HK-2 (cell line): Measurements from ENCODE around the gene PLCB1.

ENCODE experiments used
- DNase-seq: peaks from one replicate; pipeline ENCODE4 v3.0.0-alpha.2; 2018; ENCODE audit not compliant: unreplicated experiment

PLCB1 gene

DNA sequence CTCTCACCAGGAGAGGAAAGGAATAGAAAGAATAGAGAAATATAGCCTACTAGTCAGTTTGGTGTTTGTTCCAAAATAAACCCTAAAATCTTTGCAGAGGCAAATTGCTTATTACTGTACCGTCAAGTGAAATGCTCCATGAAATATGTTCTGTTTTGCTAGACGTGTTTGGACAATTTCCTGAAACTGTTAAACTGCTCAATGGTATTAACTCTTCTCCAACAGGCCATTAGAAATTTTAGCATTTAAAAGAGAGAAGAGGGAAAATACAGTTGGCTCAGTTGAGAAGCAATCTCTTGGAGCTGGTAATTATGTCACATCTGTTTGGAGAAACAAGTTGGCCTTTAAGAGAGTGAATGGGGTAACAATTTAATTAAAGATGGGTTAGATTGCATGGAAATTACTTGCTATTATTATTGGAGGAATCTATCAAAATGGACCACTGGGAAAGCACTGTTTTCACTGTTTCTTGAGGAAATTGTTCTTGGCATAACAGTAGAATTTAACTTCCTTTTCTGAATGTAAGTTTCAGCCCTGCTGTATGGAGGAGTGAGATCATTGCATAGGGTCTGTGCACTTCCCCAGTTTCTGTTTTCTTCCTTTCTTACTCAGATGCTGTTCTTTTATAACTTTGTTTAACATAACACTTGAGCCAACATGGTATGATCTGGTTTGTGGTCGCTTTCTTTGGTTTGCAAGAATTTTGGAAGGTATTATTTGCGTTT is 373.6 kb downstream of the PLCB1 start:
- no peak for DNase-seq

- DNase-seq = no peak
These were observed 375.2 kb downstream of the PLCB1 start for GRCh38 chr20:8507231-8507630.

- DNase-seq = no peak
These were observed 377.7 kb downstream of the PLCB1 start for GRCh38 chr20:8509809-8510208.

GRCh38 chr20:8510808-8511207 is 378.7 kb downstream of the PLCB1 start:
- DNase-seq = no peak

GRCh38 chr20:8512003-8512402 is 379.9 kb downstream of the PLCB1 start:
- DNase-seq = no peak

- no peak for DNase-seq
These were observed 383.9 kb downstream of the PLCB1 start for GRCh38 chr20:8515810-8516435.

DNA sequence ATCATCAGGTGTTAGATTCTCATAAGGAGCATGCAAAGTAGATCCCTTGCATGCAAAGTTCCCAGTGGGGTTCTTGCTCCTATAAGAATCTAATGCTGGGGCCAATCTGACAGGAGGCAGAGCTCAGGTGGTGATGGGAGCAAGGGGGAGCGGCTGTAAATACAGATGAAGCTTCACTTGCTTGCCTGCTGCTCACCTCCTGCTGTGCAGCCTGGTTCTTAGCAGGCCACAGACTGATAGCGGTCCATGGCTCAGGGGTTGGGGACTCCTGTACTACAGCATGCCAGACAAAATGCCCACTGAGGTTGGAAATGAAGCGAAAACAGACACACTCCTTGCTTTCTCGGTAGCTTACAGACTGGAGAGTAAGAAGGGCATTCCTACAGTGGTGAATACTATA is 386.8 kb downstream of the PLCB1 start:
- no peak for DNase-seq

GRCh38 chr20:8519887-8520286 is 387.8 kb downstream of the PLCB1 start:
- no peak for DNase-seq

DNA sequence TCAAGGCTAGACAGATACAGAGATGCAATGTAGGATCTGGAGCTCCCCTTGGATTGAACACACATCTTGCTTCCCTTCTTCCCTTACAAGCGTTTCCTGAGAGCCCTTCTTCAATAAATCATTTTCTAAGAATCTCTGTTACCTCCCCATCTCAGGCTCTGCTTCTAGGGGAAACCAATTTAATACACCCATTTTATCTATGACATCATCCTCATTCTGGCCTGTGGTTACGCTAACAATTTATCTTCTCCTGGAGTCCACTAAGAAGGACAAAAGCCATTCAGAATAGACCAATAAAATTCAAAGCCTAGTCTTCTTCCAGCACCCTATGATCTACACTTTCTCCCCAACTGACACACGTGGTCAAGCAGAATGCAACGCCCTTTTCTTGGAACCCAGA is 390.1 kb downstream of the PLCB1 start:
- DNase-seq = no peak

GRCh38 chr20:8523684-8524083 is 391.6 kb downstream of the PLCB1 start:
- no peak for DNase-seq

DNA sequence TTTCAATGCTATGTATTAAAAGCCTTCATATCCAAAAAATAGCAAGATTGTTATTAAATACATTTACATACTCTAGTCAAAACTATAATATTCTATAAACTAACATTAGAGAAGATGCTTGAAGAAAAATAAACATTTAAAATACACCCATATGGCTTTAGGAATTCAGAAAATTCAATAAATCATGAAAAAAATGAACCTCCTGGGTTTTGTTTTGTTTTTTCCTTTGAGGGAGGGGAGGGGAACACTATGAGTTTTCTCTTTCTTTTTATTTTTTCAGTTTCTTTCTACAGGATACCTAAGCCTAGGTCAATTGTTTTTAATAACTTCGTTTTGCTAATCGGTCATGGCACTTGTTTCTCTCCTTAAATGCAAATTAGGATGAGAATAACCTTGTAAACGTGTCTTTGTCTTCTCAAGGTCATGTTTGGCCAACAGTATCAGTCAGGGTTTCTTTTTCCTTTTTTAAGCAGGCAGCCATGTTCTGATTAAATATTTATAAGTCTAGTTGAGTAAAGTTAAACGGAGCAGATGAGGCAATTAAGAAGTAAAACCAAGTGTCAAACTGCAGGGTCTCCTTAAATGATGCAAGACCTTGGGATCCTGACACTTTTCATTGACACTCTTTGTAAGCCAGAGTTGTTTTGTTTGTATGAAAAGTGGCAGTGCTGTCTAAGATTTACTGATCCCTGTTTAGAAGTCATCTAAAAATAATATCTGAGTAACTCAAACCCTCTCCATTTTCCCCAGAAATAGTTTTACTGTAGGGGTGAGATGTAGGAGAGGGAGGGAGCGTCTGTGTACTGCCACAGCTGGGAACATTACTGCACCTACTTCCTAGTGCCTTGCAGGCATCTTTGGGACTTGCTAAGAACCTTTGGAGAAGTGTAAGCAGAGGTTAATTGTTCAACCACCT is 392.3 kb downstream of the PLCB1 start:
- DNase-seq = no peak

DNA sequence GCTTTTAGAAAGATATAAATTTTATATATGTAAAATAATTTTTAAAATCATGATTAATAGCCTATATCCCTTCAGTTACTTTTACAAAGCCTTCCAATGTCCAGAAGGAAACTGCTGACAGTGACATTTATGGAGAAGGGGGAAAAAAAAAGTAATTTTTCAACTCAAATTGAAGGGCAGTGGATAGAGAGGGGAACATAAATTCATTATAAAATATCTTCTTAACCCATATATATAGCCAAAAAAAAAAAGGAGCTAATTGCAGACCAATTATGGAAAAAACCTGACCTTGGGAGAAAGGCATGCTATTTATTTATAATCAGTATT is 392.9 kb downstream of the PLCB1 start:
- no peak for DNase-seq

DNA sequence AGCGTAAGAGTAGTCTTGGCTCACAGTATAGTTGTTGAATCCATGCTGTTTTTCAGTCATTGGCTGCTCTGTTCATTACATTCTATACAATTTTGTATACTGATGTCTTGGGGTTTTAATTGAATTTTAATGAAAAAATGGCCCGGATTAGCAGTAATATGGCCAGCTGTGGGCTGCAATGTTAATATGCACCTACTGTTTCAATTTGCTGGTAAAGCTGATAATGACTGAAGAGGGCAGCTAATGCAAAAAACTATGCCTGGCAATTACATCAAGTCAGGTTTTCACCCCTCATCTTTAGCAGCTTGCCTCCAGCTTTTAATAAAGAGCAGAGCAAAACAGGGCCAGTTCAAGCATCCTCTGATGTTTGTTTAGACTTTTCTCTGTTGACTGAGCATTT is 394.5 kb downstream of the PLCB1 start:
- no peak for DNase-seq

DNA sequence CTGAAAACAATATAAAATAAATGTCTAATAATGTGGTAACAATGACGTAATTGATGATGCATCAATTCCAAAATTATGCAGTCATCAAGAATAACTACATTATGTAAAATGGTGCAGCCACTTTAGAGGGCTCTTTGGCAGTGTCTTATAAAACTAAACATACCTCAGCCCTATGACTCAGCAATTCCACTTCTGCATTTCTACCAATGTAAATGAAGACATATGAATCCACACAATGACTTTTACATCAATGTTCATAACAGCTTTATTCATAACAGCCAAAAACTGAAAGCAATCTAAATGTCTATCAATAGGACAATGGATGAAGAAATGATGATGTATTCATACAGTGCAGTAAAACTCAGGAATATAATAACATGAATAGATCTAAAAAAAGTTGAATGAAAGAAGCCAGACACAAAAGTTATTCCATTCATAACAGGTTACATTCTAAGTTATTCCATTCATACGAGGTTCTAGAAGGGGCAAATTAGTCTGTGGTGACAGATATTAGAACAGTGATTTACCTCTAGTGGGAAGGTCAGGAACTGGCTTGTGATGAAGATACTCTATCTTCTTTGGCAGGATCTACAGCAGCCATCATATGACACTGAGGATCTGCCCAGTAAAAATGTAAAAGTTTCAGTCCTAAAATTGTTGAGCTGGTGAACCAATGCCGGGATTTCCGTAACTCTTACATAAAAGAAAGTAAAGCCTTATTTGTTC is 396.1 kb downstream of the PLCB1 start:
- DNase-seq = no peak

DNA sequence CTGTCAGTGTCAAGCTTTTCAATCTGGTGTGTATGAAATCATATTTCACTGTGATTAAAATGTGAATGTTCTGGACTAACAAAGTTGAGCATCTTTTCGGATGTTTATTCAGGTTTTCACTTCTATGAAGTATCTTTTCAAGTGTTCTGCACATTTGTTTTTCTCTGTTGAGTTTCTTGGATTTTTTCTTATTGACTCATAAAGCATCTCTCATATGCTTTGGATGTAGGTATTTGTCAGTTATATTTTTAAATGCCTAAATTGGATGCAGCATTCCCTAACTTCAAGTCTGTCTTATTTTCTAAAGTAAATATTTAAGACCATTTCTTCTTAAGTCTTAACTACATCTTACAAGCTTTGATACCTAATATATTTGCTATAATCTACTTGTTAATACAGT is 398.0 kb downstream of the PLCB1 start:
- DNase-seq = no peak

- no peak for DNase-seq
These were observed 400.1 kb downstream of the PLCB1 start for GRCh38 chr20:8532169-8532568.

GRCh38 chr20:8534368-8535160 is 402.5 kb downstream of the PLCB1 start:
- DNase-seq = no peak

- DNase-seq = no peak
These were observed 403.6 kb downstream of the PLCB1 start for GRCh38 chr20:8535403-8536261.

GRCh38 chr20:8536262-8536618 is 404.2 kb downstream of the PLCB1 start:
- DNase-seq = no peak

DNA sequence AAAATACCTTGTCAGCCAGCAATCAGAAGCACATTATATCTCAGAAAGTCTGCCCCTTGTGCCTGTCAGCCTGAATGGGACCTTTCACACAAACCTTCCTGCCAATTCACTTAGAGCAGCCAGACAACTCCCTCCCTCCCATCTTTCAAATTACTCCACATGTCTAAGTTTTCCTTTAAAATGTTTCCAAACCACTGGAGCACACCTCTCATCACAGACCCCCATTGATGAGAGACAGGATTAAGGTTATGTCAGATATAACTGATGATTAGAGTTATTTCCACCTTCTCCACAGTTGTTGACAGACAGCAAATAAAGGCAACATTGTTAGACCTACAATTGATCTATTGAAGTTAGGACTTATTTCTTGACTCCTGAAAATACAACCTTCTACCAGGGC is 408.4 kb downstream of the PLCB1 start:
- DNase-seq = no peak

DNA sequence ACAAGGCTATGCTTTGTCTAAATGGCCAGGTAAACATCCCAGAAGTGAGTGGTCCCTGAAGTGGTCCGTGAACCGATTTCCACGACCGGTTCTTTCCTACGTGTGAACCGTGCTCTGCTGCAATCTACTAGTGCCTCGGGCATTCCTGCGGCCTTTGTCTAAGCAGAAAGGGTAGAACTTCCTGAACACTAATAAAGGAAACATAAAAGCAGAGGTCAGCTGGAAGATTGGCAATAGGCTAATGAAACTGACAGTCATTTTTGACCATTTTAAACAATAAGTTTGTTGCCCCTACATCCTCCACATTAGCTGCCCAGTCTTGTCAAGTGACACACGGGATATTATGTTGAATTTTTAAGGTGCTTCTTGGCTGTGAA is 410.0 kb downstream of the PLCB1 start:
- no peak for DNase-seq
